GM12878 (cell line): Measurements from ENCODE around the gene PLA2G2C. TPM values are rescaled to one million over a fixed set of nuclear protein-coding genes. Genes with fewer than 3 reads are reported as not detected.

Experiments used
- ATAC-seq: fragments of 200-7000 bp; cut with Tn5 transposase; 3 replicates; pipeline ENCODE4 v1.9.1; 2020; ENCODE audit warnings: mild to moderate bottlenecking, moderate library complexity
- BruUV-seq: library from RNA; stranded (reverse); fragments of 400-500 nt; replicated peaks from 2 replicates; lab custom pipeline; 2021; lab: Mats Ljungman, UMichigan
- CTCF ChIA-PET: fragments of 300-600 bp; sonication (Branson Sonifier 250); formaldehyde crosslinking; extraction: SDS; loops from one replicate; lab custom pipeline; 2021; ENCODE audit warnings: inconsistent platforms; lab: Yijun Ruan, JAX
- POLR2A ChIA-PET: fragments of 350-600 bp; formaldehyde crosslinking; extraction: SDS; loops from one replicate; lab custom pipeline; 2021; ENCODE audit warnings: inconsistent platforms; lab: Charles Lee
- RAD21 ChIA-PET: fragments of 300-600 bp; sonication (Branson Sonifier 250); formaldehyde crosslinking; loops from one replicate; lab custom pipeline; 2023; ENCODE audit warnings: antibody characterized with exemption; ENCODE audit not compliant: unreplicated experiment; lab: Charles Lee
- SMC1A ChIA-PET: fragments of 300-600 bp; sonication (Branson Sonifier 250); formaldehyde crosslinking; loops from one replicate; lab custom pipeline; 2023; ENCODE audit not compliant: unreplicated experiment, uncharacterized antibody; lab: Charles Lee
- DNase-seq: peaks from one replicate; pipeline ENCODE4 v3.0.0-alpha.2; 2011; ENCODE audit warnings: low read depth, low spot score
- FAIRE-seq: peaks from 3 replicates; lab custom pipeline; 2011; peaks lifted over from hg19 to GRCh38; lab: Jason Lieb, UNC
- H2AFZ ChIP-seq: 2 replicates; pipeline ENCODE4 v1.6.0; 2011; ENCODE audit warnings: low read depth, low read length, control low read depth; ENCODE audit not compliant: control insufficient read depth
- H3K27ac ChIP-seq: 2 replicates; pipeline ENCODE4 v1.5.1; 2011; ENCODE audit warnings: control low read depth; ENCODE audit not compliant: control insufficient read depth, insufficient read depth
- H3K27me3 ChIP-seq, 2 experiments: replicated peaks in 1 of 2; 2 replicates each; pipeline versions ENCODE4 v1.6.0 to v1.6.1; 2011; ENCODE audit warnings: low read length in 1 of 2; ENCODE audit not compliant: control insufficient read depth in 2 of 2, insufficient read depth in 2 of 2
- H3K36me3 ChIP-seq, 2 experiments: 2 replicates each; pipeline ENCODE4 v1.5.1; 2011; ENCODE audit warnings: low read length in 1 of 2; ENCODE audit not compliant: control insufficient read depth in 2 of 2, insufficient read depth in 2 of 2
- H3K4me1 ChIP-seq: 2 replicates; pipeline ENCODE4 v1.6.1; 2011; ENCODE audit warnings: mild to moderate bottlenecking, low read length, moderate library complexity, mixed read lengths; ENCODE audit not compliant: control insufficient read depth, insufficient read depth
- H3K4me2 ChIP-seq: 2 replicates; pipeline ENCODE4 v1.6.0; 2011; ENCODE audit warnings: control low read depth; ENCODE audit not compliant: control insufficient read depth, insufficient read depth
- H3K4me3 ChIP-seq: fragments of 200-600 bp; sonication (generic); 2 replicates; pipeline ENCODE4 v1.5.1; 2016
- H3K79me2 ChIP-seq: 2 replicates; pipeline ENCODE4 v1.6.0; 2011; ENCODE audit warnings: low read length; ENCODE audit not compliant: control insufficient read depth, insufficient read depth
- H3K9ac ChIP-seq: 2 replicates; pipeline ENCODE4 v1.8.0; 2011; ENCODE audit warnings: low read length, control low read depth, mixed read lengths; ENCODE audit not compliant: control insufficient read depth, insufficient read depth
- H3K9me3 ChIP-seq: replicated peaks from 3 replicates; pipeline ENCODE4 v1.5.1; 2011; ENCODE audit warnings: mild to moderate bottlenecking, low read length; ENCODE audit not compliant: control insufficient read depth, insufficient read depth
- H4K20me1 ChIP-seq: 2 replicates; pipeline ENCODE4 v1.6.0; 2011; ENCODE audit not compliant: control insufficient read depth, insufficient read depth
- GATAD2B ChIP-seq: fragments of 450-650 bp; conservative IDR thresholded peaks from 2 replicates; pipeline ENCODE4 v1.6.1; 2017; ENCODE audit warnings: low read depth, mild to moderate bottlenecking, moderate library complexity
- HSF1 ChIP-seq: fragments of 150-350 bp; IDR thresholded peaks from 2 replicates; pipeline ENCODE4 v1.6.1; 2014; ENCODE audit warnings: mild to moderate bottlenecking, low read depth, low read length
- MEF2A ChIP-seq: IDR thresholded peaks from 2 replicates; pipeline ENCODE4 v1.6.1; 2011; ENCODE audit warnings: low read depth, mild to moderate bottlenecking, low read length, moderate library complexity; ENCODE audit not compliant: insufficient read depth
- NBN ChIP-seq: fragments of 450-650 bp; IDR thresholded peaks from 2 replicates; pipeline ENCODE4 v1.6.1; 2016
- NRF1 ChIP-seq: conservative IDR thresholded peaks from 2 replicates; pipeline ENCODE4 v1.6.1; 2011; ENCODE audit warnings: mild to moderate bottlenecking, low read depth, low read length, improper control_type of control experiment
- PKNOX1 ChIP-seq: fragments of 450-650 bp; IDR thresholded peaks from 2 replicates; pipeline ENCODE4 v1.6.1; 2016; ENCODE audit warnings: mild to moderate bottlenecking
- RCOR1 ChIP-seq: conservative IDR thresholded peaks from 2 replicates; pipeline ENCODE4 v1.6.1; 2012; ENCODE audit warnings: low read depth, low read length, improper control_type of control experiment
- YBX1 ChIP-seq: fragments of 450-650 bp; IDR thresholded peaks from 2 replicates; pipeline ENCODE4 v1.6.1; 2016; ENCODE audit warnings: antibody characterized with exemption
- ZNF24 ChIP-seq: fragments of 450-650 bp; IDR thresholded peaks from 2 replicates; pipeline ENCODE4 v1.6.1; 2017; ENCODE audit warnings: antibody characterized with exemption, mild to moderate bottlenecking
- ZNF592 ChIP-seq: fragments of 450-650 bp; IDR thresholded peaks from 2 replicates; pipeline ENCODE4 v1.6.1; 2017; ENCODE audit warnings: mild to moderate bottlenecking, moderate library complexity
- ZNF622 ChIP-seq: fragments of 450-650 bp; IDR thresholded peaks from 2 replicates; pipeline ENCODE4 v1.6.1; 2017; ENCODE audit warnings: mild to moderate bottlenecking, inconsistent platforms
- WGBS: methylation state at CpG from one replicate; pipeline ENCODE4 v1.1.6; 2016; ENCODE audit warnings: low lambda C conversion rate; ENCODE audit not compliant: insufficient replicate concordance, insufficient coverage; ENCODE audit errors: missing lambda C conversion rate; 5-methylcytosine and 5-hydroxymethylcytosine counted together
- in situ Hi-C: fragments of 300-500 bp; cut with MboI; formaldehyde crosslinking; loops from 9 replicates; pipeline ENCODE4 v1.14.3; 2018; ENCODE audit warnings: mixed read lengths
- intact Hi-C: fragments of 100-400 bp; cut with micrococcal nuclease; formaldehyde crosslinking; loops from one replicate; pipeline ENCODE4 v1.14.2; 2022; ENCODE audit not compliant: unreplicated experiment
- polyA plus RNA-seq, 11 experiments: library from polyadenylated mRNA; depleted of rRNA in 4 of 11; unstranded in 6 of 11; stranded (reverse) in 5 of 11; fragments of >200 nt; fragmentation: Nextera tagmentation in 4 of 11; fragmentation: Illumina TruSeq in 1 of 11; extraction: Ambion mirVana in 4 of 11; extraction: Trizol in 1 of 11; gene quantifications; 1 replicate in 1 of 11; 2 replicates in 10 of 11; pipeline versions ENCODE4 v1.2.1 to v1.2.3, GENCODE V29; 2011 to 2016; ENCODE audit warnings: inconsistent platforms in 2 of 11, missing spikeins in 2 of 11, low read depth in 1 of 11
- total RNA-seq, 4 experiments: library from RNA; depleted of rRNA in 3 of 4; stranded (reverse); fragments of >200 nt in 3 of 4; fragmentation: Illumina TruSeq in 1 of 4; extraction: Trizol in 1 of 4; gene quantifications; 2 replicates each; pipeline versions ENCODE4 v1.2.1 to v1.2.3, GENCODE V29; 2013 to 2021
- TF ChIP-seq, protein P1 (sequence below), 3 experiments: IDR thresholded peaks in 2 of 3; conservative IDR thresholded peaks in 1 of 3; 2 replicates each; pipeline ENCODE4 v1.5.1; 2011; ENCODE audit warnings: low read depth in 3 of 3, low read length in 3 of 3, mild to moderate bottlenecking in 3 of 3, control low read depth in 2 of 3, moderate library complexity in 2 of 3, inconsistent platforms in 1 of 3, mixed read lengths in 1 of 3; ENCODE audit not compliant: control insufficient read depth in 2 of 3, insufficient read depth in 1 of 3; ENCODE audit errors: extremely low read depth in 1 of 3
- TF ChIP-seq, protein P2 (sequence below): IDR thresholded peaks from 2 replicates; pipeline ENCODE4 v1.6.1; 2011; ENCODE audit warnings: low read depth, low read length, improper control_type of control experiment, borderline replicate concordance

The PLA2G2C gene
- total and polyA plus RNA-seq, 10 of the 15 experiments (the other 5 are each of a cell fraction or from before 2014, with no cell fraction given), result 0.05 TPM; not detected in 9

- ChIA-PET POLR2A (interaction anchor here (0.6 kb wide), 3 partner anchors 45 to 465 kb away, joined by 3 to 5 read pairs (median 3); no protein-coding TSS in a partner anchor), SMC1A (interaction anchor here (1.0 to 1.4 kb wide), 3 partner anchors 109 to 224 kb away, joined by 3 to 6 read pairs (median 4); no protein-coding TSS in a partner anchor), CTCF (interaction anchor here (0.8 to 2.6 kb wide), 23 partner anchors 10 to 327 kb away, joined by 3 to 39 read pairs (median 4); partner anchors contain the start of gene PLA2G2C), RAD21 (interaction anchor here (0.7 to 2.0 kb wide), 5 partner anchors 217 to 330 kb away, joined by 3 to 14 read pairs (median 4); partner anchors contain the start of gene OTUD3)
- FAIRE-seq (no peak), ATAC-seq (no peak), DNase-seq (no peak)
- Histone ChIP-seq H3K27me3 (peaks cover 3 to 10% of the 10 kb centered on the region in 2 experiments; a peak in 2 of 4 replicates), H2AFZ (no peak overlapping the region), H3K27ac (no peak overlapping the region), H3K4me1 (no peaks in the 10 kb centered on the region; the same call in 1 of the 2 replicates), H3K79me2 (no peaks in the 10 kb centered on the region), H3K4me3 (no peak overlapping the region), H3K4me2 (no peak overlapping the region; the same call in 1 of the 2 replicates), H3K9me3 (peaks cover 2% of the 10 kb centered on the region; the same call in 1 of the 3 replicates), H4K20me1 (no peaks in the 10 kb centered on the region), H3K36me3 (no peaks in the 10 kb centered on the region), H3K9ac (no peak overlapping the region)
- in situ Hi-C loops, result loop anchor here (5.0 kb wide), 1 partner anchor 280 kb away; no protein-coding TSS in a partner anchor
- BruUV-seq, result no TSS peak
- intact Hi-C loops, result loop anchor here (5.0 to 10.0 kb wide), 3 partner anchors 143 to 423 kb away; partner anchors contain the start of gene PINK1
- 37% methylated on average over 11 of the region's 11 CpGs for WGBS
- TF ChIP-seq PKNOX1, result no peak
- no peak for TF ChIP-seq RCOR1
- TF ChIP-seq, protein P1, sequence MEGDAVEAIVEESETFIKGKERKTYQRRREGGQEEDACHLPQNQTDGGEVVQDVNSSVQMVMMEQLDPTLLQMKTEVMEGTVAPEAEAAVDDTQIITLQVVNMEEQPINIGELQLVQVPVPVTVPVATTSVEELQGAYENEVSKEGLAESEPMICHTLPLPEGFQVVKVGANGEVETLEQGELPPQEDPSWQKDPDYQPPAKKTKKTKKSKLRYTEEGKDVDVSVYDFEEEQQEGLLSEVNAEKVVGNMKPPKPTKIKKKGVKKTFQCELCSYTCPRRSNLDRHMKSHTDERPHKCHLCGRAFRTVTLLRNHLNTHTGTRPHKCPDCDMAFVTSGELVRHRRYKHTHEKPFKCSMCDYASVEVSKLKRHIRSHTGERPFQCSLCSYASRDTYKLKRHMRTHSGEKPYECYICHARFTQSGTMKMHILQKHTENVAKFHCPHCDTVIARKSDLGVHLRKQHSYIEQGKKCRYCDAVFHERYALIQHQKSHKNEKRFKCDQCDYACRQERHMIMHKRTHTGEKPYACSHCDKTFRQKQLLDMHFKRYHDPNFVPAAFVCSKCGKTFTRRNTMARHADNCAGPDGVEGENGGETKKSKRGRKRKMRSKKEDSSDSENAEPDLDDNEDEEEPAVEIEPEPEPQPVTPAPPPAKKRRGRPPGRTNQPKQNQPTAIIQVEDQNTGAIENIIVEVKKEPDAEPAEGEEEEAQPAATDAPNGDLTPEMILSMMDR (IDR thresholded peaks at IDR 0.05 in 2 of 3, conservative IDR thresholded peaks at IDR 0.05 in 1 of 3; ENCODE audit: control insufficient read depth in 2 of 3, extremely low read depth in 1 of 3, insufficient read depth in 1 of 3, low read depth in 3 of 3, low read length in 3 of 3), result no peak
- TF ChIP-seq GATAD2B, result no peak
- TF ChIP-seq HSF1, result no peak
- no peak for TF ChIP-seq MEF2A
- no peak for TF ChIP-seq YBX1
- no peak for TF ChIP-seq NBN
- TF ChIP-seq ZNF24, result no peak
- no peak for TF ChIP-seq ZNF592
- TF ChIP-seq NRF1, result no peak
- TF ChIP-seq, protein P2, sequence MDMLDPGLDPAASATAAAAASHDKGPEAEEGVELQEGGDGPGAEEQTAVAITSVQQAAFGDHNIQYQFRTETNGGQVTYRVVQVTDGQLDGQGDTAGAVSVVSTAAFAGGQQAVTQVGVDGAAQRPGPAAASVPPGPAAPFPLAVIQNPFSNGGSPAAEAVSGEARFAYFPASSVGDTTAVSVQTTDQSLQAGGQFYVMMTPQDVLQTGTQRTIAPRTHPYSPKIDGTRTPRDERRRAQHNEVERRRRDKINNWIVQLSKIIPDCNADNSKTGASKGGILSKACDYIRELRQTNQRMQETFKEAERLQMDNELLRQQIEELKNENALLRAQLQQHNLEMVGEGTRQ, result no peak
- no peak for TF ChIP-seq ZNF622
These were observed 25.9 kb upstream of the PLA2G2C start for GRCh38 chr1:20212085-20212684.
